Glutamatergic neuron (in vitro differentiated cells): Measurements from ENCODE around the gene RUVBL2. TPM values are rescaled to one million over a fixed set of nuclear protein-coding genes. Genes with fewer than 3 reads are reported as not detected.
"Not testable (repeated sequence)": the region's sequence is repeated elsewhere in the genome, so short reads cannot be mapped to it uniquely, and the experiment has no call there.

Experiments used
- DNase-seq: peaks from one replicate; pipeline ENCODE4 v3.0.0; 2022
- H3K27ac Mint-ChIP-seq: one replicate; pipeline ENCODE4 v1.8.0; 2020; ENCODE audit warnings: mild to moderate bottlenecking, mixed read lengths, inconsistent platforms; ENCODE audit not compliant: unreplicated experiment
- H3K27me3 Mint-ChIP-seq: one replicate; pipeline ENCODE4 v1.8.0; 2020; ENCODE audit warnings: mild to moderate bottlenecking, moderate library complexity, mixed read lengths, inconsistent platforms; ENCODE audit not compliant: unreplicated experiment
- H3K36me3 Mint-ChIP-seq: one replicate; pipeline ENCODE4 v1.8.0; 2020; ENCODE audit warnings: mild to moderate bottlenecking, mixed read lengths, inconsistent platforms; ENCODE audit not compliant: unreplicated experiment
- H3K4me1 Mint-ChIP-seq: one replicate; pipeline ENCODE4 v1.8.0; 2020; ENCODE audit warnings: mild to moderate bottlenecking, low read depth, mixed read lengths, inconsistent platforms; ENCODE audit not compliant: unreplicated experiment
- H3K4me3 Mint-ChIP-seq: one replicate; pipeline ENCODE4 v1.8.0; 2020; ENCODE audit warnings: mild to moderate bottlenecking, mixed read lengths, inconsistent platforms; ENCODE audit not compliant: unreplicated experiment
- H3K9me3 Mint-ChIP-seq: one replicate; pipeline ENCODE4 v1.8.0; 2020; ENCODE audit warnings: mild to moderate bottlenecking, moderate library complexity, mixed read lengths, inconsistent platforms; ENCODE audit not compliant: unreplicated experiment
- total RNA-seq: library from RNA; stranded (reverse); fragmentation: NEBNext Ultra II Directional; extraction: Animal tissue kit (Norgen Biotek cat#: 25700); gene quantifications from one replicate; pipeline ENCODE4 v1.2.1, GENCODE V29; 2021; ENCODE audit not compliant: unreplicated experiment
- TF ChIP-seq, protein P1 (sequence below): fragments of 200-600 bp; sonication (generic); IDR thresholded peaks from one replicate; pipeline ENCODE4 v1.5.0; 2021; ENCODE audit not compliant: partially characterized antibody, unreplicated experiment

The RUVBL2 gene
- total RNA-seq, 1 donor from 2014 or later: 60.9 TPM

DNA sequence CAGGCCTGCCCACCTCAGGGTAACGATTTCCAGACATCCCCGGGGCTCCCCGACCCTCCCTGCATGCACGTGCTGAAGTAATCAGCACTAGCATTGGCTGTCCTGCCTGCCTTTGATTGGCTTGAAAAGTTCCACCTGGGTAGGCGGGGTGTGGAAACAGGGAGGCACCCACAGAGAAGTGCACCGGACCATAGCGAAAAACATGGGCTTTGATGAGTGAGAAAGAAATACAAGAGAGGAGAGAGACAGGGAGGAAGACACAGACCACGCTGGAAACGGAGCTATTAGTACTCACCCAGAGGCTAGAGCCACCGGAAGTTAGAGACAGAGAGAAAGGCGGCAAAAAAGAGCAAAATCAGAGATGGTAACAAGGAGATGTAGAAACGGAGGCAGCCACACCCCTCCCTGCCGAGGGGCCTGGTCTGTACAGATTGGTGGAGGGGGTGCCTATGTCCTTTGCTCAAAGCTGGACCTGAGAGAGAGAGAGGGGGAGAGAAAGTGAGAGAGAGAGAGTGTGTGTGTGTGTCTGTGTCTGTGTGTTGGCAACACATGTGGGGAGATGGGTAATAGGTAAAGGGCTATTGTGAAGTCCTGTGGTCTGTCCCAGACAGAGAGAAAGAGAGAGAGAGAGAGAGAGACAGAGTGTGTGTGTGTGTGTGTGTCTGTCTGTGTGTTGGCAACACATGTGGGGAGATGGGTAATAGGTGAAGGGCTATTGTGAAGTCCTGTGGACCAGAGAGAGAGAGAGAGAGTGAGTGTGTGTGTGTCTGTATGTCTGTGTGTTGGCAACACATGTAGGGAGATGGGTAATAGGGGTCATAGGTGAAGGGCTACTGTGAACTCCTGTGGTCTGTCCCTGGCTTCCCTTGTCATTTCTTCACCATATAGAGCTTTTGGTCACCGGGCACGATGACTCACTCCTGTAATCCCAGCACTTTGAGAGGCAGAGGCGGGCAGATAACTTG, 27.5 kb downstream of the RUVBL2 start:
- Mint-ChIP-seq H3K27ac (peak overlapping the region; percentile 9), H3K4me1 (no peaks in the 10 kb centered on the region), H3K27me3 (peaks cover 11% of the 10 kb centered on the region), H3K9me3 (no peaks in the 10 kb centered on the region), H3K36me3 (no peaks in the 10 kb centered on the region), H3K4me3 (no peak overlapping the region)
- TF ChIP-seq, protein P1, sequence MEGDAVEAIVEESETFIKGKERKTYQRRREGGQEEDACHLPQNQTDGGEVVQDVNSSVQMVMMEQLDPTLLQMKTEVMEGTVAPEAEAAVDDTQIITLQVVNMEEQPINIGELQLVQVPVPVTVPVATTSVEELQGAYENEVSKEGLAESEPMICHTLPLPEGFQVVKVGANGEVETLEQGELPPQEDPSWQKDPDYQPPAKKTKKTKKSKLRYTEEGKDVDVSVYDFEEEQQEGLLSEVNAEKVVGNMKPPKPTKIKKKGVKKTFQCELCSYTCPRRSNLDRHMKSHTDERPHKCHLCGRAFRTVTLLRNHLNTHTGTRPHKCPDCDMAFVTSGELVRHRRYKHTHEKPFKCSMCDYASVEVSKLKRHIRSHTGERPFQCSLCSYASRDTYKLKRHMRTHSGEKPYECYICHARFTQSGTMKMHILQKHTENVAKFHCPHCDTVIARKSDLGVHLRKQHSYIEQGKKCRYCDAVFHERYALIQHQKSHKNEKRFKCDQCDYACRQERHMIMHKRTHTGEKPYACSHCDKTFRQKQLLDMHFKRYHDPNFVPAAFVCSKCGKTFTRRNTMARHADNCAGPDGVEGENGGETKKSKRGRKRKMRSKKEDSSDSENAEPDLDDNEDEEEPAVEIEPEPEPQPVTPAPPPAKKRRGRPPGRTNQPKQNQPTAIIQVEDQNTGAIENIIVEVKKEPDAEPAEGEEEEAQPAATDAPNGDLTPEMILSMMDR: no peak
- DNase-seq: no peak

DNA sequence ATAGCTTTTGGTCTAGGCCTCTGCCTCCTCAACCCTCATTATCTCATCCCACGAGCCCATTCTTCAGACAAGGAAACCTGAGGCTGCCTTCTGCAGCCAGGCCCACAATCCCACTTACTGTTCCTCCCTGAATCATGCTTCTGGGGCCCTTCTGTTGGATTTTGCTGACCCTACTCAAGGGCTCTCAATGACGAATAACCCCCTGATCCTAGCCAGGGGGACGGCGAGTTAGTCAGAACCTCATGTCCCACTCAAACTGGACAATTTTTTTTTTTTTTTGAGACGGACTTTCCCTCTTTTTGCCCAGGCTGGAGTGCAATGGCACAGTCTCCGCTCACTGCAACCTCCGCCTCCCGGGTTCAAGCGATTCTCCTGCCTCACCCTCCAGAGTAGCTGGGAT, 28.4 kb downstream of the RUVBL2 start:
- Mint-ChIP-seq H3K9me3 (no peaks in the 10 kb centered on the region), H3K4me3 (no peak overlapping the region), H3K27ac (no peak overlapping the region), H3K36me3 (no peaks in the 10 kb centered on the region), H3K27me3 (peaks cover 11% of the 10 kb centered on the region), H3K4me1 (no peaks in the 10 kb centered on the region)
- TF ChIP-seq, protein P1: no peak
- DNase-seq: no peak

DNA sequence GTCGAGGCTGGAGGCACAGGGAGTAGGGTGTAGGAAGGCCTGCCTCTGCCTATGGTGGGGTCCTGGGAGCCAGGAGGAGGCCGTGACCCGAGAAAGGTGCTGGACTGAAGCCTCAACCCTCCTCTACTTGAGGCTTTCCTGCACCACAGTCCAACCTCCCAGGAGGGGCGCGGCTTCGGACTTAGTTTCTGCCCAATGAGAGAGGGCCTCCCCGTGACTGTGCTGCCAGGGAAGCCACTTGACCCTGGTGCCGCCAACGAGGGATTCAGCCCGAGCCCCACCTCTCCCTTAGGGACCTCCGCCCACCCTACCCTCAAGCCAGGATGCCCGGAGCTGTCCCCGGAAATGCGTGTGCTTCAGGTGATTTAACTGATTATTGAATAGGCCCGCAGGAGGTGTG, 30.5 kb downstream of the RUVBL2 start, which contains the start of gene CGB3:
Gene CGB3 (minus strand): TSS at position 101 of the 400 bp plus-strand sequence. CDS start 362 bp downstream, outside the sequence.
- not testable (repeated sequence) for H3K4me3 Mint-ChIP-seq, H3K36me3 Mint-ChIP-seq, H3K27ac Mint-ChIP-seq, H3K27me3 Mint-ChIP-seq, DNase-seq, H3K4me1 Mint-ChIP-seq, H3K9me3 Mint-ChIP-seq

DNA sequence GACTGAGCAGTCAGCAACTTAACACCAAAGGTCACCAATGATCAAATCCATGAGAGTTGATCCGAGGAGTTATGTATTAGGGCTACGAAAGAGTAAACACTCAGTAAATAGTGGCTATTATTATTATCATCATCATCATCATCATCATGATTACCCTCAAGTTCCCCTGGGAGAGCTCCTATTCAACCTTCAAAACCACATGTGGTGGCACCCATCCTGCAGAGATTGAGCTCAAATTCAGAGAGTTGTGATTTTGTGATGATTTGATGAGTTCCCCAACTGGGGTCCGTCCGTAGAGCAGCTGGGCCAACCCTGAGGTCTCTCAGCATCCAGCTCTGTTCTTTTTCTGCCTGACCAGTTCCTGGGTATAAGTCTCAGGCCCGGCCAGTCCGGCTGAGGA, 31.4 kb downstream of the RUVBL2 start:
- H3K9me3 Mint-ChIP-seq, H3K4me1 Mint-ChIP-seq, H3K4me3 Mint-ChIP-seq, H3K27ac Mint-ChIP-seq, H3K27me3 Mint-ChIP-seq, H3K36me3 Mint-ChIP-seq, DNase-seq: not testable (repeated sequence)

DNA sequence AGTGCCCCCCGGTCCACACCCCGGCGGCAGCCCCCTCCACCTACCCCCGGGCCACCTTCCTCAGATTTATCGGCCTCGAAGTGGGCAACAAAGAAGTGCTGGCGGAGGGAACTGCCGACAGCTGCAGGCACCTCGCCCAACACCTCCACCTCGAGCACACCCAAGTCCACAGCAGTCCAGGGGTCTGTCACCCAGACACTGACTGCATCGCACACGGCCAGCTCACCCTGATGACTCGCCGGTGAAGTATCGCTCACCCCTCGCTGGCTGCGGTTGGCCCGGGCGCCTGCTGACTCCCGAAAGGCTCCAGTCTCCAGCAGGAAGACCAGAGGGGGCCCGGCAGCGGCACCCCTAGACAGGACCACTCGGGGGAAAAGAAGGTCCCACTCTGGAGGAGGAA, 31.9 kb downstream of the RUVBL2 start:
- not testable (repeated sequence) for H3K27me3 Mint-ChIP-seq, H3K4me1 Mint-ChIP-seq, H3K27ac Mint-ChIP-seq, H3K36me3 Mint-ChIP-seq, DNase-seq, H3K9me3 Mint-ChIP-seq, H3K4me3 Mint-ChIP-seq

DNA sequence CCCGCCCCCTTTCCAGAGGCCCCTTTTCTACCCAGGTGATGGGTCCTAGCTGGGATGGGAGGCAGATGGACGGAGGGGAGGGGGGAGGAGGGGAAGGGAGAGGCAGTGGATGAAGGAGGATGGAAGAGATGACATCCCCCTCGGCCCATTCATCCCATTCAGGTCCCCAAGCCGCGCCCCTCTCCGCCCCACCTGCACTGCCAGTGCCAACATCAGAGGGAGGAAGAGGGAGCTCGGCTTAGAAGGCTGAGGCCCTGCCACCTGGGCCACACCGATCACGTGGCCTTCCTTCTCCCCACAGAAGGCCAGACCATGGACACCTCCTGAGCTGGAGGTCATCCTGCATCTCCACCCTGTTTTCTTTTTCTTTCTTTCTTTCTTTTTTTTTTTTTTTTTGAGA, 35.0 kb downstream of the RUVBL2 start:
- H3K27ac Mint-ChIP-seq, H3K4me1 Mint-ChIP-seq, H3K36me3 Mint-ChIP-seq, H3K4me3 Mint-ChIP-seq, H3K9me3 Mint-ChIP-seq, DNase-seq, H3K27me3 Mint-ChIP-seq: not testable (repeated sequence)

DNA sequence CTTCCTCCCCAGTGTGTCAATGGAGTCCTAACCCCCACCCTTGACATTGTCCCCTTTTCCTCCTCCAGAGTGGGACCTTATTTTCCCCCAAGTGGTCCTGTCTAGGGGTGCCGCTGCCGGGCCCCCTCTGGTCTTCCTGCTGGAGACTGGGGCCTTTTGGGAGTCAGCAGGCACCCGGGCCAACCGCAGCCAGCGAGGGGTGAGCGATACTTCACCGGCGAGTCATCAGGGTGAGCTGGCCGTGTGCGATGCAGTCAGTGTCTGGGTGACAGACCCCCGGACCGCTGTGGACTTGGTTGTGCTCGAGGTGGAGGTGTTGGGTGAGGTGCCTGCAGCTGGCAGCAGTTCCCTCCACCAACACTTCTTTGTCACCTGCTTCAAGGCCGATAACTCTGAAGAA, 36.1 kb downstream of the RUVBL2 start:
- H3K27me3 Mint-ChIP-seq, H3K4me3 Mint-ChIP-seq, H3K27ac Mint-ChIP-seq: not testable (repeated sequence)

DNA sequence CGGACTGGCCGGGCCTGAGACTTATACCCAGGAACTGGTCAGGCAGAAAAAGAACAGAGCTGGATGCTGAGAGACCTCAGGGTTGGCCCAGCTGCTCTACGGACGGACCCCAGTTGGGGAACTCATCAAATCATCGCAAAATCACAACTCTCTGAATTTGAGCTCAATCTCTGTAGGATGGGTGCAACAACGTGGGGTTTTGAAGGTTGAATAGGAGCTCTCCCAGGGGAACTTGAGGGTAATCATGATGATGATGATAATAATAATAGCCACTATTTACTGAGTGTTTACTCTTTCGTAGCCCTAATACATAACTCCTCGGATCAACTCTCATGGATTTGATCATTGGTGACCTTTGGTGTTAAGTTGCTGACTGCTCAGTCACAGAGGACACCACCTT, 36.6 kb downstream of the RUVBL2 start:
- H3K4me3 Mint-ChIP-seq, H3K27me3 Mint-ChIP-seq, H3K36me3 Mint-ChIP-seq, H3K27ac Mint-ChIP-seq, DNase-seq, H3K4me1 Mint-ChIP-seq, H3K9me3 Mint-ChIP-seq: not testable (repeated sequence)

More for the DNA sequence above, 36.1 kb downstream of the RUVBL2 start:
- not testable (repeated sequence) for H3K9me3 Mint-ChIP-seq, H3K36me3 Mint-ChIP-seq, DNase-seq, H3K4me1 Mint-ChIP-seq
